PC-3 (cell line): ENCODE results near the gene SF3A1.

Experiments used
- CTCF ChIP-seq: fragments of 300-600 bp; sonication (generic); conservative IDR thresholded peaks from 2 replicates; pipeline ENCODE4 v1.5.1; 2017; ENCODE audit warnings: antibody characterized with exemption, low read depth, mild to moderate bottlenecking, low read length
- EZH2phosphoT487 ChIP-seq: fragments of 300-600 bp; sonication (generic); IDR thresholded peaks from 2 replicates; pipeline ENCODE4 v1.6.1; 2018; ENCODE audit warnings: mild to moderate bottlenecking, antibody characterized with exemption, low read length, borderline replicate concordance

DNA sequence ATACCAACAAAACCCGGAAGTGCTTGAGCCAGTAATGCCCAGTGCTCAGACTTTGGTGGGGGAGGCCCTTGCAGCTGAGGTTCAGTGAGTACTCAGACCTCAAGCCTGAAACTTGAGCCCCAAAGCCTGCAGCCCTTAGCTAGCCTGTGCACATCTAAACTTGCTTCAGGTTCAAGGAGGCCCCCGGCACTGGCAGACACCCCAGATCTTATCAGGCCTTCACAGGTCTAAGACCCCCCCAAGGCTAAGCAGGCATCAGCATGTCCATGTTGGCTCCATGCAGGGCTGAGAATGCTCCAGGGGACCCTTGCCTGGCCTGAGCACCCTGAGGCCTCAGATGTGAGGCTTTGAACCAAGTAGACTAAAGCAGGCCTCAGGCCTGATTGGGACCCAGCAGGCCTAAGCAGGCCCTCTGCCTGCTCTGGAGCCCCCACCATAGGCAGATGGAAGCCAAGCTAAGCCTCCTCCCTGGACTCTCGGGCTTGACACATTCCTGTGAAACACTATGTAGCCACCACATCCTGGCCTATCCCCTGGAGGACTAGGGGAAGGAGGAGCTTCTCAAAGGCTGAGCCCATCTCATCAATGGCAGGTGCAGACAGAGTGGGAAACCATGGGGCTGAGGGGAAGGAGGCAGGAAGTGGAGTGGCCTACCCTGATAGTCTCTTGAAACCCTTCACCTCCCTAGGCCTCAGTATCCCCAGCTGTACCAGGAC, 66.2 kb downstream of the SF3A1 start:
- TF ChIP-seq CTCF (no peak), EZH2phosphoT487 (no peak)
